ENCODE results near the gene PGP.

Gene PGP

DNA sequence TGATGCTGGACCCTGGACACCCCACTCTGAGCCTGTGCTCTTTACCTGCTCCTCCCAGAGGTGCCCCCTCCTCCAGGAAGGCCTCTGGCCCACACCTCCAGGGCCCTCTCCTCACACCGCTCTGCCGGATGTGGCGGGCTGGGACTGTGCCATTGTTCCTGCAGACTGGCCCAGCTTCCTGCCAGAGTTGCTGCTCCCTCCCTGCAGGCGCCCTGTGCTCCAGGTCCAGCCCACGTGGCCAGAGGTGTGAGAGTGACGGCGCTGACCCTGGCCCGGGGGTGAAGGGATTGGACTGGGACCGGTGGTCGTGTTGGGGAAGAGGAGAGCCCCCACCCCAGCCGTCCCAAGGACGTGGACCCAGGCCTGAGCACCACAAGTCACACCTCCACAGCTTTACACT is 14.5 kb upstream of the PGP start:
- H3K9me3 ChIP-seq (ENCODE audit: severe bottlenecking): no peaks in the 10 kb centered on the region
- no peak for ATAC-seq (ENCODE audit: low read depth)

DNA sequence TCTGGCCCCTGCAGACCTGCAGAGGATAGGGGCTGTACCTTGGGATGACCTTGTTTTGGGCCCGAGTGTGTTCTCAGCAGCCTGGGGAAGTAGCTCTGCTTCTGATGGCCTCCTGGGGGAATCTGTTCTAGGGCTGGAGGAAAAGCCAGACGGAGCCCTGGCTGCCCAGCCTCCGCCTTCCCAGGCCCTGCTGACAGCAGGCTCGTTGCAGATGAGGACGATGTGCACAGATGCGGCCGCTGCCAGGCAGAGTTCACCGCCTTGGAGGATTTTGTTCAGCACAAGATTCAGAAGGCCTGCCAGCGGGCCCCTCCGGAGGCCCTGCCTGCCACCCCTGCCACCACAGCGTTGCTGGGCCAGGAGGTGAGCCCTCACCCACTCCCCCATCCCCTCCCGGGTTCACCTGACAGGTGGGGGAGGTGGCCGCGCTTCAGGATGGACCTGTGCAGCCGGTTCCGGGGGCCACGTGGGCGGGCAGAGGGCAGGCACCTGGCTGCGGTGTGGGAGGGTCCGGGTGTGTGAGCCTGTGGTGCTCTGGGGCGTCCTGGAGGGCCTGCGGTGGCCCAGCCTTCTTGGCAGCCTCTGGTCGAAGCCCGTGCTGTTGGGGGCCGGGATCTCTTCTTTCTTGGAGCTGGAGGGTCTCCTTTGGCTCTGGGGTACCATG is 13.7 kb upstream of the PGP start:
- Histone ChIP-seq H3K27me3 (ENCODE audit: insufficient read depth, poor library complexity, severe bottlenecking) (no peaks in the 10 kb centered on the region), H3K4me3 (ENCODE audit: severe bottlenecking) (no peak overlapping the region), H3K4me1 (ENCODE audit: insufficient read depth, poor library complexity, severe bottlenecking) (no peaks in the 10 kb centered on the region), H3K27ac (ENCODE audit: poor library complexity, severe bottlenecking) (no peak overlapping the region), H3K36me3 (ENCODE audit: low read depth) (peaks cover 19% of the 10 kb centered on the region), H3K9me3 (ENCODE audit: severe bottlenecking) (no peaks in the 10 kb centered on the region)
- TF ChIP-seq, protein P1, sequence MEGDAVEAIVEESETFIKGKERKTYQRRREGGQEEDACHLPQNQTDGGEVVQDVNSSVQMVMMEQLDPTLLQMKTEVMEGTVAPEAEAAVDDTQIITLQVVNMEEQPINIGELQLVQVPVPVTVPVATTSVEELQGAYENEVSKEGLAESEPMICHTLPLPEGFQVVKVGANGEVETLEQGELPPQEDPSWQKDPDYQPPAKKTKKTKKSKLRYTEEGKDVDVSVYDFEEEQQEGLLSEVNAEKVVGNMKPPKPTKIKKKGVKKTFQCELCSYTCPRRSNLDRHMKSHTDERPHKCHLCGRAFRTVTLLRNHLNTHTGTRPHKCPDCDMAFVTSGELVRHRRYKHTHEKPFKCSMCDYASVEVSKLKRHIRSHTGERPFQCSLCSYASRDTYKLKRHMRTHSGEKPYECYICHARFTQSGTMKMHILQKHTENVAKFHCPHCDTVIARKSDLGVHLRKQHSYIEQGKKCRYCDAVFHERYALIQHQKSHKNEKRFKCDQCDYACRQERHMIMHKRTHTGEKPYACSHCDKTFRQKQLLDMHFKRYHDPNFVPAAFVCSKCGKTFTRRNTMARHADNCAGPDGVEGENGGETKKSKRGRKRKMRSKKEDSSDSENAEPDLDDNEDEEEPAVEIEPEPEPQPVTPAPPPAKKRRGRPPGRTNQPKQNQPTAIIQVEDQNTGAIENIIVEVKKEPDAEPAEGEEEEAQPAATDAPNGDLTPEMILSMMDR (IDR thresholded peaks at IDR 0.05; ENCODE audit: poor library complexity, severe bottlenecking): no peak
- peak; percentile 68 for DNase-seq (ENCODE audit: low spot score)
- ATAC-seq (ENCODE audit: low read depth): no peak

More for the DNA sequence above, 14.5 kb upstream of the PGP start:
- TF ChIP-seq, protein P1 (IDR thresholded peaks at IDR 0.05; ENCODE audit: poor library complexity, severe bottlenecking): no peak
- Histone ChIP-seq H3K27me3 (ENCODE audit: insufficient read depth, poor library complexity, severe bottlenecking) (no peaks in the 10 kb centered on the region), H3K4me1 (ENCODE audit: insufficient read depth, poor library complexity, severe bottlenecking) (no peaks in the 10 kb centered on the region), H3K27ac (ENCODE audit: poor library complexity, severe bottlenecking) (no peak overlapping the region), H3K36me3 (ENCODE audit: low read depth) (peaks cover 19% of the 10 kb centered on the region), H3K4me3 (ENCODE audit: severe bottlenecking) (no peak overlapping the region)
- peak; percentile 61 for DNase-seq (ENCODE audit: low spot score)

DNA sequence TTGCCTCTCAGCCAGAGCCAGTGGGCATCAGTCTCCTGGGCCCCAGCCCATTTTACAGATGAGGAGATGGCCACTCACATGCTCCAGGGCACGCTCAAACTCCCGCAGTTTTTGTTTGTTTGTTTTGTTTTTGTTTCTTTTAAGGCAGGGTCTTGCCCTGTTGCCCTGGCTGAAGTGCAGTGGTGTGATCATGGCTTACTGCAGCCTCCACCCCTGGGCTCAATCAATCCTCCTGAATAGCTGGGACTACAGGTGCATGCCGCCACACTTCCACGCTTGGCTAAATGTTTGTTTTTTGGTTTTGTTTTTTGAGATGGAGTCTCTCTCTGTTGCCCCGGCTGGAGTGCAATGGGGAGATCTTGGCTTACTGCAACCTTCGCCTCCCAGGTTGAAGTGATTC is 12.3 kb upstream of the PGP start:
- H3K27me3 ChIP-seq (ENCODE audit: insufficient read depth, poor library complexity, severe bottlenecking): no peaks in the 10 kb centered on the region
- no peak overlapping the region for H3K4me3 ChIP-seq (ENCODE audit: severe bottlenecking)
- DNase-seq (ENCODE audit: low spot score): no peak
- no peaks in the 10 kb centered on the region for H3K9me3 ChIP-seq (ENCODE audit: severe bottlenecking)
- H3K27ac ChIP-seq (ENCODE audit: poor library complexity, severe bottlenecking): no peak overlapping the region
- no peak for ATAC-seq (ENCODE audit: low read depth)
- peaks cover 15% of the 10 kb centered on the region for H3K36me3 ChIP-seq (ENCODE audit: low read depth)
- H3K4me1 ChIP-seq (ENCODE audit: insufficient read depth, poor library complexity, severe bottlenecking): no peaks in the 10 kb centered on the region
- TF ChIP-seq, protein P1 (IDR thresholded peaks at IDR 0.05; ENCODE audit: poor library complexity, severe bottlenecking): no peak

DNA sequence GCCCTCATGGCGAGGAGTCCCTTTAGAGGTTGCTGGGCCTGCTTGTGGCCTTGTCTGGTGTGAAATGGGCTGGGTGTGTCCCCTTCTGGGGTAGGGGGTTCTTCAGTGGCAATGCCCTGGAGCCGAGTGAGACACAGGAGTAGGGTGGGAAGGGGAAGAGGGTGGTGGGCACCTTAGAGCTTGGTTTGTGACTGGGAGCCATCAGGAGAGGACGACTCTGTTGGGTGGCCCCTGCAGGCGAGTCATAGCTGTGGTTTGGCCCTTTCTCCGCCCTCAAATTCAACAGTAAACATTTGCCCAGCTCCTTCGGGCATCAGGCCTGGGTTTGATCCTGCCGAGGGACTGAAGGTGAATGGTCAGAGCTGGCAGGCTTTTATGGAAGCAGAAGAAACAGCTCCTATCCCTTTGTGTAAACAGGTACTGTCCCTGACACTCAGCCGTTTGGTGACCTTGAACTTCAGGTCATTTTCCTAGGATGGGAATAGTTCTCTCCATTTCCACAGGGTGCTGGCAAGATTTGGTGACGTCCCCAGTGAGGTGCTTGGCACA is 11.7 kb upstream of the PGP start:
- TF ChIP-seq, protein P1 (IDR thresholded peaks at IDR 0.05; ENCODE audit: poor library complexity, severe bottlenecking): no peak
- Histone ChIP-seq H3K4me3 (ENCODE audit: severe bottlenecking) (no peak overlapping the region), H3K9me3 (ENCODE audit: severe bottlenecking) (no peaks in the 10 kb centered on the region), H3K27ac (ENCODE audit: poor library complexity, severe bottlenecking) (peak overlapping the region; percentile 9), H3K4me1 (ENCODE audit: insufficient read depth, poor library complexity, severe bottlenecking) (no peaks in the 10 kb centered on the region), H3K36me3 (ENCODE audit: low read depth) (peaks cover 15% of the 10 kb centered on the region), H3K27me3 (ENCODE audit: insufficient read depth, poor library complexity, severe bottlenecking) (no peaks in the 10 kb centered on the region)
- DNase-seq (ENCODE audit: low spot score) (no peak), ATAC-seq (ENCODE audit: low read depth) (no peak)

DNA sequence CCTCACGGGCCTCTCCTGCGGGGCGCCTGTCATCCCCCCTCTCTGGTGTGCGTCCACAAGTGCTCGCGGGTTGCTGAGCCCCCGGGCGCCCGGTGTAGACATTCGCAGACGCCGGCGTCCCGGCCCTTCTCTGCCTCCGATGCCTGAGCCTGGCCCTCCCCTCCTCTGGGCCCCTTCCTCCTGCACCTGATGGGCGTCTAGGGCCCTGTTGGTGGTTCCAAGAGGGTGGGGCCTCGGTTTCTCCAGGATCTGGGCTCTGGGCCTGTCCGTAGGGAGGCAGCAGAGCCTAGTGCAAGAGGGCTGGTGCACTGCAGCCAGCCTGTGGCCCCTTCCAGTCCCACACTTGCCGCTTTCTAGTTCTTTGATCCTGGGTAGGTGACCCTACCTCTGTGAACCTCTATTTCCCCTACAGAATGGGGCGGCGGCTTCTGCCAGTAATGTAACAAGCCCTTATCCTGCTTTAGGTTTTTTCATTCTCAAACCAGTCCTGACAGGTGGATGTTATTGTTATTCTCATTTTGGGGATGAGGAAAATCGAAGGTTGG is 9.4 kb upstream of the PGP start:
- no peaks in the 10 kb centered on the region for H3K27me3 ChIP-seq (ENCODE audit: insufficient read depth, poor library complexity, severe bottlenecking)
- ATAC-seq (ENCODE audit: low read depth) (peak; percentile 44), DNase-seq (ENCODE audit: low spot score) (peak; percentile 72)
- peaks cover 8% of the 10 kb centered on the region for H3K36me3 ChIP-seq (ENCODE audit: low read depth)
- H3K27ac ChIP-seq (ENCODE audit: poor library complexity, severe bottlenecking): peak overlapping the region; percentile 68
- H3K4me1 ChIP-seq (ENCODE audit: insufficient read depth, poor library complexity, severe bottlenecking): no peaks in the 10 kb centered on the region
- TF ChIP-seq, protein P1 (IDR thresholded peaks at IDR 0.05; ENCODE audit: poor library complexity, severe bottlenecking): peak; percentile 42
- peak overlapping the region; percentile 85 for H3K4me3 ChIP-seq (ENCODE audit: severe bottlenecking)
- no peaks in the 10 kb centered on the region for H3K9me3 ChIP-seq (ENCODE audit: severe bottlenecking)
